IMR-90 (cell line): ENCODE measurements around the gene ABLIM3.

ENCODE experiments used
- BHLHE40 ChIP-seq: fragments of 150-350 bp; IDR thresholded peaks from 2 replicates; pipeline ENCODE4 v1.6.1; 2016; ENCODE audit warnings: mild to moderate bottlenecking, low read depth, low read length
- CTCF ChIP-seq: conservative IDR thresholded peaks from 2 replicates; pipeline ENCODE4 v1.5.1; 2012; ENCODE audit warnings: mild to moderate bottlenecking, low read depth, low read length, improper control_type of control experiment
- FOS ChIP-seq: fragments of 150-350 bp; IDR thresholded peaks from 2 replicates; pipeline ENCODE4 v1.6.1; 2016; ENCODE audit warnings: low read depth, low read length
- MXI1 ChIP-seq: IDR thresholded peaks from 2 replicates; pipeline ENCODE4 v1.6.1; 2012; ENCODE audit warnings: low read depth, mild to moderate bottlenecking, low read length, moderate library complexity, borderline replicate concordance
- POLR2A ChIP-seq: IDR thresholded peaks from 2 replicates; pipeline ENCODE4 v1.6.1; 2012; ENCODE audit warnings: mild to moderate bottlenecking, low read depth, low read length
- RAD21 ChIP-seq: IDR thresholded peaks from 2 replicates; pipeline ENCODE4 v1.6.1; 2012; ENCODE audit warnings: low read length, improper control_type of control experiment
- RFX5 ChIP-seq: IDR thresholded peaks from 2 replicates; pipeline ENCODE4 v1.8.0; 2012; ENCODE audit warnings: low read depth, mild to moderate bottlenecking, low read length, moderate library complexity
- SMC3 ChIP-seq: fragments of 150-350 bp; IDR thresholded peaks from 2 replicates; pipeline ENCODE4 v1.6.1; 2016; ENCODE audit warnings: low read depth, mild to moderate bottlenecking, antibody characterized with exemption, low read length, moderate library complexity
- USF2 ChIP-seq: fragments of 150-350 bp; IDR thresholded peaks from 2 replicates; pipeline ENCODE4 v1.6.1; 2017; ENCODE audit warnings: mild to moderate bottlenecking, antibody characterized with exemption, low read length, low read depth
- TF ChIP-seq, protein P1 (sequence below): fragments of 150-350 bp; IDR thresholded peaks from 2 replicates; pipeline ENCODE4 v1.6.1; 2016; ENCODE audit warnings: low read depth, mild to moderate bottlenecking, low read length, moderate library complexity, borderline replicate concordance

- TF ChIP-seq CTCF (no peak), FOS (no peak), RAD21 (no peak), POLR2A (no peak), MXI1 (no peak), BHLHE40 (no peak), RFX5 (no peak), USF2 (no peak), SMC3 (no peak)
- TF ChIP-seq, protein P1, sequence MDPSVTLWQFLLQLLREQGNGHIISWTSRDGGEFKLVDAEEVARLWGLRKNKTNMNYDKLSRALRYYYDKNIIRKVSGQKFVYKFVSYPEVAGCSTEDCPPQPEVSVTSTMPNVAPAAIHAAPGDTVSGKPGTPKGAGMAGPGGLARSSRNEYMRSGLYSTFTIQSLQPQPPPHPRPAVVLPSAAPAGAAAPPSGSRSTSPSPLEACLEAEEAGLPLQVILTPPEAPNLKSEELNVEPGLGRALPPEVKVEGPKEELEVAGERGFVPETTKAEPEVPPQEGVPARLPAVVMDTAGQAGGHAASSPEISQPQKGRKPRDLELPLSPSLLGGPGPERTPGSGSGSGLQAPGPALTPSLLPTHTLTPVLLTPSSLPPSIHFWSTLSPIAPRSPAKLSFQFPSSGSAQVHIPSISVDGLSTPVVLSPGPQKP: no peak
These were observed 18.1 kb upstream of the ABLIM3 start for GRCh38 chr5:149123211-149123610.
